Osteoblast (primary cell): ENCODE results near the gene SPTB. TPM values are rescaled to one million over a fixed set of nuclear protein-coding genes. Genes with fewer than 3 reads are reported as not detected.

Experiments
- DNase-seq: peaks from one replicate; pipeline ENCODE4 v3.0.0; 2011; ENCODE audit warnings: low spot score, mixed read lengths; ENCODE audit not compliant: insufficient read length; ENCODE audit errors: missing footprints
- H2AFZ ChIP-seq: 2 replicates; pipeline ENCODE4 v1.6.0; 2011; ENCODE audit warnings: mild to moderate bottlenecking, low read length
- H3K27ac ChIP-seq: 2 replicates; pipeline ENCODE4 v1.5.1; 2011; ENCODE audit warnings: mild to moderate bottlenecking, low read depth, low read length, moderate library complexity
- H3K27me3 ChIP-seq: 2 replicates; pipeline ENCODE4 v1.6.0; 2012; ENCODE audit warnings: mild to moderate bottlenecking, control low read depth, inconsistent platforms, low read length, moderate library complexity; ENCODE audit not compliant: insufficient read depth
- H3K36me3 ChIP-seq: 2 replicates; pipeline ENCODE4 v1.5.1; 2011; ENCODE audit warnings: mild to moderate bottlenecking, low read length, control low read depth, moderate library complexity; ENCODE audit not compliant: insufficient read depth
- H3K4me1 ChIP-seq: 2 replicates; pipeline ENCODE4 v1.5.1; 2011; ENCODE audit warnings: mild to moderate bottlenecking, low read length, control low read depth, moderate library complexity; ENCODE audit not compliant: insufficient read depth
- H3K4me2 ChIP-seq: 2 replicates; pipeline ENCODE4 v1.6.0; 2011; ENCODE audit warnings: mild to moderate bottlenecking, low read length; ENCODE audit not compliant: insufficient read depth
- H3K4me3 ChIP-seq: fragments of 200-600 bp; sonication (generic); 3 replicates; pipeline ENCODE4 v1.5.1; 2012; ENCODE audit warnings: mild to moderate bottlenecking, low read length, inconsistent platforms; ENCODE audit not compliant: insufficient read depth
- H3K79me2 ChIP-seq: 2 replicates; pipeline ENCODE4 v1.6.0; 2012; ENCODE audit warnings: mild to moderate bottlenecking, low read length, control low read depth, inconsistent platforms; ENCODE audit not compliant: insufficient read depth
- H3K9me3 ChIP-seq: 2 replicates; pipeline ENCODE4 v1.5.1; 2011; ENCODE audit warnings: low read depth, low read length, control low read depth
- H4K20me1 ChIP-seq: 2 replicates; pipeline ENCODE4 v1.6.0; 2012; ENCODE audit warnings: mild to moderate bottlenecking, low read length, control low read depth; ENCODE audit not compliant: insufficient read depth
- total RNA-seq: library from RNA; depleted of rRNA; stranded (reverse); fragments of >200 nt; gene quantifications from 2 replicates; pipeline ENCODE4 v1.2.3, GENCODE V29; 2012
- TF ChIP-seq, protein P1 (sequence below): IDR thresholded peaks from 2 replicates; pipeline ENCODE4 v1.5.1; 2011; ENCODE audit warnings: mild to moderate bottlenecking, low read depth, low read length, moderate library complexity; ENCODE audit errors: extremely low read depth

SPTB gene
- total RNA-seq, 1 donor = under 0.01 TPM

DNA sequence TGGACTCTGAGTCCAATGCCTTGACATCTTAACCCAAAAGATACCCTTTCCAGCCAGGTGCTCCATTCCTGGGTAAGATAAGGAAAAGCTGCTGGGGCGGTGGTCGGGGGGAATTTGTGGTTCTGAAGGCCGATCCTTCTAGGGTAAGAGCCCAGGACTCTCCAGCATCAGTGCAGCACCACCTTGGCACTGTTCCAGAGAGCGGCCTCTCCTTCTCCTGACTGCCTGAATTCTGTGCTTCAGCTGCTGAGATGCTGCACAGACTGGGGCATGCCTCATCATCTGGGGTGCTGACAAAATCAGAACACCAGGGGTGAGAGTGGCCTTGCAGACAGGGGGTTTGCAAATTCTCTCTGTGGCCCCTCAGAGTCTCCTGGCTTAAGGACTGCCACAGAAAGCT is 87.5 kb downstream of the SPTB start:
- no peaks in the 10 kb centered on the region for H3K36me3 ChIP-seq
- no peaks in the 10 kb centered on the region for H3K79me2 ChIP-seq
- DNase-seq = no peak
- no peak overlapping the region for H3K4me3 ChIP-seq
- H4K20me1 ChIP-seq = no peaks in the 10 kb centered on the region
- peaks cover 10% of the 10 kb centered on the region for H3K27me3 ChIP-seq
- H2AFZ ChIP-seq = no peak overlapping the region
- TF ChIP-seq, protein P1, sequence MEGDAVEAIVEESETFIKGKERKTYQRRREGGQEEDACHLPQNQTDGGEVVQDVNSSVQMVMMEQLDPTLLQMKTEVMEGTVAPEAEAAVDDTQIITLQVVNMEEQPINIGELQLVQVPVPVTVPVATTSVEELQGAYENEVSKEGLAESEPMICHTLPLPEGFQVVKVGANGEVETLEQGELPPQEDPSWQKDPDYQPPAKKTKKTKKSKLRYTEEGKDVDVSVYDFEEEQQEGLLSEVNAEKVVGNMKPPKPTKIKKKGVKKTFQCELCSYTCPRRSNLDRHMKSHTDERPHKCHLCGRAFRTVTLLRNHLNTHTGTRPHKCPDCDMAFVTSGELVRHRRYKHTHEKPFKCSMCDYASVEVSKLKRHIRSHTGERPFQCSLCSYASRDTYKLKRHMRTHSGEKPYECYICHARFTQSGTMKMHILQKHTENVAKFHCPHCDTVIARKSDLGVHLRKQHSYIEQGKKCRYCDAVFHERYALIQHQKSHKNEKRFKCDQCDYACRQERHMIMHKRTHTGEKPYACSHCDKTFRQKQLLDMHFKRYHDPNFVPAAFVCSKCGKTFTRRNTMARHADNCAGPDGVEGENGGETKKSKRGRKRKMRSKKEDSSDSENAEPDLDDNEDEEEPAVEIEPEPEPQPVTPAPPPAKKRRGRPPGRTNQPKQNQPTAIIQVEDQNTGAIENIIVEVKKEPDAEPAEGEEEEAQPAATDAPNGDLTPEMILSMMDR = no peak
- H3K9me3 ChIP-seq = no peaks in the 10 kb centered on the region
- H3K27ac ChIP-seq = no peak overlapping the region
- H3K4me2 ChIP-seq = no peak overlapping the region
- H3K4me1 ChIP-seq = peaks cover 7% of the 10 kb centered on the region

DNA sequence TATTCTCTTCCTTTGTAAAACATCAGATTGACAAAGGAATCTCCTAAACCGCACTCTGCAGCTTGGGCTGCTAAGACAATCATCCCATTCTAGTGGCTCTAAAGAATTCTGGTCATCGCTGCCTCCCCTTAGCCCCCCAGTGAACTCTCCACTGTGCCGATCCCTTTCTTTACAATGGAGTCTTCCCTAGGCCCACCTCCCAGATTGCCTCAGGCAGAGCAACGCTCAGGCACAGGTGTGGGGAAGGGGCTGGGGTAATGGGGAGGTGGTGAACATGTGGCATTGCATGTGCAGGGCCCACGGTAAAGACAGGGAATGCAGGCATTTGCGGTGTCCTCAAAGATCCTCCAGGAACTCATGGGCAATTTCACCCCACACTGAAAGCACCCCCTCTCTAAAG is 89.2 kb downstream of the SPTB start:
- no peaks in the 10 kb centered on the region for H4K20me1 ChIP-seq
- no peak overlapping the region for H3K27ac ChIP-seq
- H3K27me3 ChIP-seq = peaks cover 3% of the 10 kb centered on the region
- peaks cover 7% of the 10 kb centered on the region for H3K4me1 ChIP-seq
- no peaks in the 10 kb centered on the region for H3K9me3 ChIP-seq
- no peaks in the 10 kb centered on the region for H3K79me2 ChIP-seq
- DNase-seq = no peak
- TF ChIP-seq, protein P1 = no peak
- no peak overlapping the region for H3K4me3 ChIP-seq
- no peak overlapping the region for H2AFZ ChIP-seq
- no peaks in the 10 kb centered on the region for H3K36me3 ChIP-seq
- H3K4me2 ChIP-seq = no peak overlapping the region

DNA sequence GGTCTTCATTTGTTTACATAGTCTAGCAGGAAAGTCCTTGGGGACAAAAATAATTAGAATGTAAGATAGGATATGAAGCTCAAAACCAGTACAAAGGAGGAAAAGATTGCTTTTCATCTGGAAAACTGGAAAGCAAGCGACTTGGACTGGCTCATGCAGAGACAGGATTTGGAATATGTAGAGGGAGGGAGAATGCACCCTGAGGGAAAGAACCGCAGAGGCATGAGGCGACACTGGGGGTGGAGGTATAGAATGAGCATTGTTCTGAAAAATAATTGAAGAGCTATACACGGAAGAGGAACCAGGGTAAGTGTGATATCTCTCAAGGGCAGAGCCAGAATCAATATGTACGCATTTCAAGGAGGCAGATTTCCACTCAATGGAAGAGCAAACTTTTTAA is 90.0 kb downstream of the SPTB start:
- no peaks in the 10 kb centered on the region for H3K9me3 ChIP-seq
- H3K4me1 ChIP-seq = peaks cover 7% of the 10 kb centered on the region
- no peak for DNase-seq
- H3K27me3 ChIP-seq = no peaks in the 10 kb centered on the region
- H3K4me2 ChIP-seq = no peak overlapping the region
- no peak overlapping the region for H2AFZ ChIP-seq
- H3K36me3 ChIP-seq = no peaks in the 10 kb centered on the region
- H3K4me3 ChIP-seq = no peak overlapping the region
- H4K20me1 ChIP-seq = no peaks in the 10 kb centered on the region
- H3K79me2 ChIP-seq = no peaks in the 10 kb centered on the region
- TF ChIP-seq, protein P1 = no peak
- H3K27ac ChIP-seq = no peak overlapping the region

DNA sequence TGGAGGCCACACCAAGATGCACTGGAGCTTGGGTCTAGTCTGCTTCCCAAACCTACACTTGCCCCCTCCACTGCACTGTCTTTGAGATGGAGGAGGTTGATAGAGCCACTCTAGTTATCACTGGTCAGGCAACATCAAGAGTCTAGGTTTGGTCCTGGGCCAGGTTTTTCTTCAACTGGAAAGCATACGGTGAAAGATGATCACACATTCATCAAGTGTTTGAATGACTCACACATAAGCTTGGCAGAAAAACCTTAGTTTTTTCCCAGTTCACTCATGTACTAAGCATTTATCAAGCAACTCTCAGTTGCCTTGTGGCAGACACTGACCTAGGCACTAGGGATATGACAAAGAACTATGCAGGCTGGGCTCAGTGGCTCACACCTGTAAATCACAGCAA is 91.0 kb downstream of the SPTB start:
- peaks cover 7% of the 10 kb centered on the region for H3K4me1 ChIP-seq

More for the DNA sequence above, 91.0 kb downstream of the SPTB start:
- Histone ChIP-seq H3K79me2 (no peaks in the 10 kb centered on the region), H3K4me3 (no peak overlapping the region), H4K20me1 (no peaks in the 10 kb centered on the region), H3K27me3 (peaks cover 4% of the 10 kb centered on the region), H2AFZ (no peak overlapping the region), H3K27ac (no peak overlapping the region), H3K36me3 (no peaks in the 10 kb centered on the region), H3K4me2 (no peak overlapping the region), H3K9me3 (no peaks in the 10 kb centered on the region)
- DNase-seq = peak; percentile 95
- TF ChIP-seq, protein P1 = no peak
